Esophagus muscularis mucosa (tissue), 4 donors: ENCODE data around the gene ACLY. TPM values are rescaled to one million over a fixed set of nuclear protein-coding genes. Genes with fewer than 3 reads are reported as not detected.

Experiments
- DNase-seq: peaks from one replicate; pipeline ENCODE4 v3.0.0-alpha.2; 2017; ENCODE audit errors: extremely low spot score
- H3K27ac ChIP-seq, 4 donors: fragments of 200-600 bp; sonication (generic); replicated peaks in 1 of 4; 1 replicate in 3 of 4; 2 replicates in 1 of 4; pipeline ENCODE4 v1.5.1; 2016 to 2019; ENCODE audit warnings: mild to moderate bottlenecking in 1 of 4
- H3K27me3 ChIP-seq, 4 donors: fragments of 200-600 bp; sonication (generic); one replicate each; pipeline versions ENCODE4 v1.5.1 to v1.6.0; 2016 to 2019
- H3K36me3 ChIP-seq, 4 donors: fragments of 200-600 bp; sonication (generic); one replicate each; pipeline ENCODE4 v1.5.1; 2016 to 2019
- H3K4me1 ChIP-seq, 4 donors: fragments of 200-600 bp; sonication (generic); one replicate each; pipeline ENCODE4 v1.5.1; 2016 to 2019
- H3K4me3 ChIP-seq, 4 donors: fragments of 200-600 bp; sonication (generic); 1 replicate in 2 of 4; 2 replicates in 2 of 4; pipeline ENCODE4 v1.5.1; 2016 to 2019; ENCODE audit warnings: mild to moderate bottlenecking in 4 of 4, moderate library complexity in 1 of 4
- H3K9me3 ChIP-seq, 4 donors: fragments of 200-600 bp; sonication (generic); 1 replicate in 3 of 4; 2 replicates in 1 of 4; pipeline ENCODE4 v1.5.1; 2016 to 2019
- EP300 ChIP-seq: sonication (generic); formaldehyde crosslinking; IDR thresholded peaks from one replicate; pipeline ENCODE4 v1.6.1; 2017; ENCODE audit warnings: antibody characterized with exemption
- POLR2A ChIP-seq: fragments of 450-650 bp; IDR thresholded peaks from one replicate; pipeline ENCODE4 v1.6.1; 2017; ENCODE audit warnings: antibody characterized with exemption, moderate library complexity, mild to moderate bottlenecking, low read depth
- POLR2AphosphoS5 ChIP-seq, 2 donors: sonication (generic); formaldehyde crosslinking; IDR thresholded peaks; one replicate each; pipeline ENCODE4 v1.6.1; 2017; ENCODE audit warnings: antibody characterized with exemption in 2 of 2
- WGBS: methylation state at CpG from one replicate; pipeline ENCODE4 v1.1.5; 2018; 5-methylcytosine and 5-hydroxymethylcytosine counted together
- intact Hi-C: fragments of 100-400 bp; cut with DNase I; formaldehyde crosslinking; loops from one replicate; pipeline ENCODE4 v1.15.1; 2023
- total RNA-seq, 4 donors: library from RNA; depleted of rRNA; stranded (reverse); fragments of >200 nt; gene quantifications; one replicate each; pipeline versions ENCODE4 v1.1.0 to v1.2.1, GENCODE V29; 2016
- TF ChIP-seq, protein P1 (sequence below), 3 experiments: fragments of 200-600 bp in 2 of 3; fragments of 450-650 bp in 1 of 3; sonication (generic) in 2 of 3; IDR thresholded peaks; one replicate each; pipeline ENCODE4 v1.5.1; 2017 to 2019; ENCODE audit warnings: antibody characterized with exemption in 3 of 3, mild to moderate bottlenecking in 2 of 3, moderate library complexity in 1 of 3

The ACLY gene
- total RNA-seq, 4 donors from 2014 or later, result 52.3 to 87.7 (median 71.3) TPM

GRCh38 chr17:41930009-41930832 is 11.5 kb upstream of the ACLY start, which contains the start of gene ODAD4:
Gene ODAD4, plus strand, starts transcription at chr17:41930617. Its CDS starts 107 bp downstream, at chr17:41930724.
- no peak for TF ChIP-seq POLR2A
- no peak for TF ChIP-seq EP300
- peak; percentile 93 to 97 for TF ChIP-seq POLR2AphosphoS5 (IDR thresholded peaks at IDR 0.05)
- TF ChIP-seq, protein P1, sequence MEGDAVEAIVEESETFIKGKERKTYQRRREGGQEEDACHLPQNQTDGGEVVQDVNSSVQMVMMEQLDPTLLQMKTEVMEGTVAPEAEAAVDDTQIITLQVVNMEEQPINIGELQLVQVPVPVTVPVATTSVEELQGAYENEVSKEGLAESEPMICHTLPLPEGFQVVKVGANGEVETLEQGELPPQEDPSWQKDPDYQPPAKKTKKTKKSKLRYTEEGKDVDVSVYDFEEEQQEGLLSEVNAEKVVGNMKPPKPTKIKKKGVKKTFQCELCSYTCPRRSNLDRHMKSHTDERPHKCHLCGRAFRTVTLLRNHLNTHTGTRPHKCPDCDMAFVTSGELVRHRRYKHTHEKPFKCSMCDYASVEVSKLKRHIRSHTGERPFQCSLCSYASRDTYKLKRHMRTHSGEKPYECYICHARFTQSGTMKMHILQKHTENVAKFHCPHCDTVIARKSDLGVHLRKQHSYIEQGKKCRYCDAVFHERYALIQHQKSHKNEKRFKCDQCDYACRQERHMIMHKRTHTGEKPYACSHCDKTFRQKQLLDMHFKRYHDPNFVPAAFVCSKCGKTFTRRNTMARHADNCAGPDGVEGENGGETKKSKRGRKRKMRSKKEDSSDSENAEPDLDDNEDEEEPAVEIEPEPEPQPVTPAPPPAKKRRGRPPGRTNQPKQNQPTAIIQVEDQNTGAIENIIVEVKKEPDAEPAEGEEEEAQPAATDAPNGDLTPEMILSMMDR (IDR thresholded peaks at IDR 0.05), result peak; percentile 42 to 64 (median 60)
- Histone ChIP-seq H3K36me3 (peaks cover 0 to 2% (median under 1%) of the 10 kb centered on the region in 4 donors), H3K4me3 (peak within 1 kb of the TSS; percentile 57 to 62 (median 60)), H3K27me3 (no peaks in the 10 kb centered on the region), H3K9me3 (no peaks in the 10 kb centered on the region), H3K27ac (peak within 1 kb of the TSS; percentile 79 to 87 (median 84)), H3K4me1 (peaks cover 13 to 22% (median 20%) of the 10 kb centered on the region in 4 donors)
- DNase-seq, result peak; percentile 99
- WGBS, result 4% methylated on average over 28 of the region's 43 CpGs
- intact Hi-C loops, result no loop called here

GRCh38 chr17:41928693-41929251 is 10.0 kb upstream of the ACLY start:
- H3K4me3 ChIP-seq, result no peak overlapping the region
- H3K27me3 ChIP-seq, result no peaks in the 10 kb centered on the region
- TF ChIP-seq POLR2A (no peak), EP300 (no peak), POLR2AphosphoS5 (IDR thresholded peaks at IDR 0.05) (no peak)
- TF ChIP-seq, protein P1 (IDR thresholded peaks at IDR 0.05), result no peak
- intact Hi-C loops, result no loop called here
- no peak for DNase-seq
- H3K27ac ChIP-seq, result peak overlapping the region in 1 of 4 donors; percentile 87
- peaks cover 13 to 22% (median 20%) of the 10 kb centered on the region in 4 donors for H3K4me1 ChIP-seq
- H3K36me3 ChIP-seq, result no peaks in the 10 kb centered on the region
- H3K9me3 ChIP-seq, result no peaks in the 10 kb centered on the region
- 73% methylated on average over 6 of the region's 6 CpGs for WGBS

GRCh38 chr17:41925991-41926590 is 7.3 kb upstream of the ACLY start:
- no peak overlapping the region for H3K27ac ChIP-seq
- intact Hi-C loops, result no loop called here
- no peak for DNase-seq
- peaks cover 10 to 18% (median 16%) of the 10 kb centered on the region in 4 donors for H3K4me1 ChIP-seq
- no peak overlapping the region for H3K4me3 ChIP-seq
- TF ChIP-seq EP300, result no peak
- no peak for TF ChIP-seq POLR2AphosphoS5 (IDR thresholded peaks at IDR 0.05)
- TF ChIP-seq POLR2A, result no peak
- TF ChIP-seq, protein P1 (IDR thresholded peaks at IDR 0.05), result no peak
- 85% methylated on average over 7 of the region's 7 CpGs for WGBS
- no peaks in the 10 kb centered on the region for H3K36me3 ChIP-seq
- H3K9me3 ChIP-seq, result no peaks in the 10 kb centered on the region
- H3K27me3 ChIP-seq, result no peaks in the 10 kb centered on the region

- TF ChIP-seq POLR2A (no peak), EP300 (no peak), POLR2AphosphoS5 (IDR thresholded peaks at IDR 0.05) (no peak)
- TF ChIP-seq, protein P1 (IDR thresholded peaks at IDR 0.05), result no peak
- DNase-seq, result no peak
- H3K36me3 ChIP-seq, result no peaks in the 10 kb centered on the region
- intact Hi-C loops, result no loop called here
- no peaks in the 10 kb centered on the region for H3K27me3 ChIP-seq
- H3K4me1 ChIP-seq, result peaks cover 19 to 32% (median 29%) of the 10 kb centered on the region in 4 donors
- 100% methylated on average over 5 of the region's 5 CpGs for WGBS
- H3K4me3 ChIP-seq, result no peak overlapping the region
- no peaks in the 10 kb centered on the region for H3K9me3 ChIP-seq
- H3K27ac ChIP-seq, result no peak overlapping the region
These were observed 1.8 kb upstream of the ACLY start for GRCh38 chr17:41920580-41920955.
